GM12865 (cell line): ENCODE measurements around the gene SLC28A2.

Source experiments
- DNase-seq: peaks from one replicate; pipeline ENCODE4 v3.0.0; 2010; ENCODE audit warnings: low read depth
- H3K4me3 ChIP-seq: 2 replicates; pipeline ENCODE4 v1.5.1; 2011; ENCODE audit warnings: mild to moderate bottlenecking, low read depth, low read length, control low read depth
- CTCF ChIP-seq: IDR thresholded peaks from 2 replicates; pipeline ENCODE4 v1.5.1; 2011; ENCODE audit warnings: low read length, control low read depth, low read depth, inconsistent platforms; ENCODE audit not compliant: insufficient read depth; ENCODE audit errors: missing control alignments

The SLC28A2 gene

GRCh38 chr15:45224621-45225217, 27.3 kb upstream of the SLC28A2 start:
- no peak for TF ChIP-seq CTCF
- H3K4me3 ChIP-seq = no peak overlapping the region
- no peak for DNase-seq

GRCh38 chr15:45225506-45226273, 26.3 kb upstream of the SLC28A2 start:
- TF ChIP-seq CTCF = peak; percentile 10
- H3K4me3 ChIP-seq = no peak overlapping the region
- no peak for DNase-seq

GRCh38 chr15:45228931-45229330, 23.1 kb upstream of the SLC28A2 start:
- TF ChIP-seq CTCF = no peak
- H3K4me3 ChIP-seq = no peak overlapping the region
- no peak for DNase-seq

- no peak overlapping the region for H3K4me3 ChIP-seq
- DNase-seq = no peak
- TF ChIP-seq CTCF = no peak
Measured at GRCh38 chr15:45230245-45230965, 21.6 kb upstream of the SLC28A2 start.

- no peak for DNase-seq
- no peak for TF ChIP-seq CTCF
- no peak overlapping the region for H3K4me3 ChIP-seq
Measured at GRCh38 chr15:45231132-45231531, 20.9 kb upstream of the SLC28A2 start.

- no peak for DNase-seq
- TF ChIP-seq CTCF = no peak
- H3K4me3 ChIP-seq = no peak overlapping the region
Measured at GRCh38 chr15:45231864-45232562, 20.0 kb upstream of the SLC28A2 start.
